NCI-H146 (cell line): ENCODE results near the gene PTH.

ENCODE experiments used
- DNase-seq: peaks from one replicate; lab custom pipeline; 2025; lab: John Stamatoyannopoulos, UW

PTH gene

DNA sequence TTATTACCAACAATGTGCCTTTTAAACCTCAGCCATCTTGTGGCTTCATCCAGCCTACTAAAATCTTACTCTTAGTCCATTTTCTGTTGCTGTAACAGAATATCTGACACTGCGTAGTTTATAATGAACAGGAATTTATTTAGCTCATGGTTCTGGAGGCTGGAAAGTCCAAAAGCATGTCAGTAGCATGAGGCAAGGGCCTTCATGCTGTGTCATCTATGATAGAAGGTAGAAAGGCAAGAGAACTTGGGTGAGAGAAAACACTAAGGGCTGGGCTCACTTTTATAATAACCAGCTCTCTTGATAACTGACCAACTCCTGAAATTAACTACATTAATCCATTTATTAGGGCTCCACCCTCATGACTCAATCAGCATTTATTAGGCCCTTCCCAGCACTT is 46.3 kb downstream of the PTH start:
- no peak for DNase-seq

DNA sequence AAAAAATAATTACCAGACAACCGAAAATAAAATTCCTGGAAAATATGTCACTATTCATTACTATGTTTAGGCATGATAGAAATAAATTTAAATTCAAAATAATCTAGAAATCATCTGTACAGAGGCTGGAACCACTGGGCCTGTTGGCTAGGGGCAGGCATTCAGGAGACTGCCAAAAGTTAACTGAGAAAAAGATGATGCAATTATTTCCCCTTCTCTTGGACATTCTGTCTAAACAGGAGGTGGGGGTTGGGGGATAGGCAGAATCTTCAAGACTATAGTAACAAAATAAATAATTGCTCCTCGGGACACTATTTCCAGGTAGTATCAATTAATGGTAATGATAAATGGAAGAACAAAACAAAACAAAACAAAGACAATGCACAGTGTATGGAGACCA is 46.9 kb downstream of the PTH start:
- no peak for DNase-seq

DNA sequence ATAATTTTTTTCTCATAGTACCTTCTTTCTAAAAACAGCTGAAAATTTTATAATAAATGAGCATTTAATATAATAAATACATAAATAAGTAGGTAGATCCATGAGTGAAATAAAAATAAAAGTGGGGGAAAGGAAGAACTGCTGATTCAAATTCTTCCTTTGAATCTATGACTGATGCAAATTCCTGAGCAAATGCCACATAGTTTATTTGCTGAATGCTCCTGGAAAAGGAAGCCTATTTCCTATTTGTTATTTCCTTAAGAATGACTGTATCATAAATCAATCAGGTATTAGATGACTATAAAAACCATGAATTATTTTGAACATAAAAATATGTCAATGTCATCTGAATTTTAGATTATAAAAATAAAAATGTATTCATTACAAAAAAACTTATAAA is 49.4 kb downstream of the PTH start:
- no peak for DNase-seq

DNA sequence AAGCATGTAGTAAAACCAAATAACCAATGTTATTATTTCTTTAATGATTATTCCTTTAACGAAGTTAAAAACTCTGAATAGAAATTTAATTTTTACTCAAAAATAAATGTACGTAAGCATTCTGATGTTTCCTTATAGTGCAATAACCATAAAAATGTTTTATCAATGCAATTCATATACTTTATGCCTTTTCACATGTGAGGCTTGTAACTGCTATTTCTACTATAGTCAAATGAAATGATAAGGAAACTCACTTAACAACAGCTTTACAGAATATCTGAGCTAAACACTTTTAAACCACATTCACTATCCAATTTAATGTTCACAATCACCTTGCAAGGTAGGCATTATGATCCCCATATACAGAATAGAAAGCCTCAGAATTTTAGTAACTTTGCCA is 50.2 kb downstream of the PTH start:
- no peak for DNase-seq
